Epidermal melanocyte (primary cell): ENCODE data around the gene LGR6.
A peak's percentile ranks its signal among the peaks of the same experiment; 100 is the strongest.
"Not testable (repeated sequence)": the region's sequence is repeated elsewhere in the genome, so short reads cannot be mapped to it uniquely, and the experiment has no call there.

Experiments
- DNase-seq: peaks from one replicate; pipeline ENCODE4 v3.0.0; 2011; ENCODE audit warnings: low spot score; ENCODE audit not compliant: insufficient read length

The LGR6 gene

GRCh38 chr1:202176949-202177927 is 16.4 kb upstream of the LGR6 start:
- DNase-seq: no peak

GRCh38 chr1:202179828-202180750 is 13.5 kb upstream of the LGR6 start:
- DNase-seq: no peak

GRCh38 chr1:202180751-202181139 is 12.9 kb upstream of the LGR6 start:
- DNase-seq: not testable (repeated sequence)

GRCh38 chr1:202181586-202181985 is 12.0 kb upstream of the LGR6 start:
- DNase-seq: no peak

GRCh38 chr1:202182040-202182877 is 11.3 kb upstream of the LGR6 start:
- DNase-seq: no peak

GRCh38 chr1:202184750-202185460 is 8.7 kb upstream of the LGR6 start:
- DNase-seq: peak; percentile 77

- DNase-seq: no peak
These were observed 7.3 kb upstream of the LGR6 start for GRCh38 chr1:202186327-202186726.

- no peak for DNase-seq
These were observed 6.4 kb upstream of the LGR6 start for GRCh38 chr1:202187041-202187671.

GRCh38 chr1:202187697-202188407 is 5.7 kb upstream of the LGR6 start:
- DNase-seq: no peak

GRCh38 chr1:202189001-202189790 is 4.4 kb upstream of the LGR6 start:
- peak; percentile 57 for DNase-seq

- no peak for DNase-seq
These were observed 3.5 kb upstream of the LGR6 start for GRCh38 chr1:202189918-202190715.

GRCh38 chr1:202191391-202191790 is 2.2 kb upstream of the LGR6 start:
- DNase-seq: not testable (repeated sequence)

- DNase-seq: peak; percentile 43
These were observed 607 bp upstream of the LGR6 start for GRCh38 chr1:202192770-202193613.

- DNase-seq: no peak
These were observed 689 bp downstream of the LGR6 start for GRCh38 chr1:202194328-202194648.

- DNase-seq: no peak
These were observed 4.2 kb downstream of the LGR6 start for GRCh38 chr1:202197653-202198365.

- DNase-seq: no peak
These were observed 4.7 kb downstream of the LGR6 start for GRCh38 chr1:202198366-202198724.
